Measurements from ENCODE around the gene IFI16. TPM values are rescaled to one million over a fixed set of nuclear protein-coding genes. Genes with fewer than 3 reads are reported as not detected.

Gene IFI16
- not detected in 2 replicates for total RNA-seq (2016; rRNA removed; fragmentation: Illumina TruSeq; extraction: Trizol)
- not detected in 2 replicates for total RNA-seq (2016; cell fraction: cytosol; rRNA removed; fragmentation: Illumina TruSeq; extraction: Trizol; ENCODE audit: low read depth)
- total RNA-seq (2016; cell fraction: insoluble cytoplasmic fraction; rRNA removed; fragmentation: Illumina TruSeq; extraction: Trizol), result not detected in 2 replicates
- not detected in 2 replicates for total RNA-seq (2016; cell fraction: membrane; rRNA removed; fragmentation: Illumina TruSeq; extraction: Trizol)
- not detected in 2 replicates for total RNA-seq (2016; cell fraction: nucleus; rRNA removed; fragmentation: Illumina TruSeq; extraction: Trizol)
- 0.04 TPM in 1 of 2 replicates, not detected in the other for polyA plus RNA-seq (2011; rRNA removed)
- polyA plus RNA-seq (2011; cell fraction: cytosol; rRNA removed), result 0.10 TPM in 1 of 2 replicates, not detected in the other
- 0.14 TPM in 1 of 2 replicates, not detected in the other for polyA plus RNA-seq (2011; cell fraction: nucleus; rRNA removed)
- not detected in 2 replicates for polyA plus RNA-seq (2012)
- not detected in 2 replicates for polyA plus RNA-seq (2016; cell fraction: cytosol; fragmentation: Illumina TruSeq; extraction: Trizol; ENCODE audit: low read depth)
- not detected in 2 replicates for polyA plus RNA-seq (2016; cell fraction: insoluble cytoplasmic fraction; fragmentation: Illumina TruSeq; extraction: Trizol; ENCODE audit: low read depth)
- not detected in 2 replicates for polyA plus RNA-seq (2016; cell fraction: membrane; fragmentation: Illumina TruSeq; extraction: Trizol; ENCODE audit: low read depth)
- not detected in 2 replicates for polyA plus RNA-seq (2016; cell fraction: nucleus; fragmentation: Illumina TruSeq; extraction: Trizol; ENCODE audit: insufficient read depth, low read depth)
- polyA minus RNA-seq (2011; rRNA and poly(A)+ RNA removed; ENCODE audit: low replicate concordance), result 0.06 and 21.0 TPM in 2 replicates
- 0.20 and 0.26 TPM in 2 replicates for polyA minus RNA-seq (2011; cell fraction: cytosol; rRNA and poly(A)+ RNA removed)
- polyA minus RNA-seq (2011; cell fraction: nucleus; rRNA and poly(A)+ RNA removed), result not detected in 2 replicates
- percentile 15 among the genes with signal in this experiment for Bru-seq, nascent RNA
- percentile 11 among the genes with signal in this experiment for BruChase-seq, experiment 1, labeled RNA remaining after a 6-hour chase
- BruChase-seq, experiment 2, labeled RNA remaining after a 2-hour chase, result percentile 12 among the genes with signal in this experiment
- long read RNA-seq, experiment 1, result 0 reads
- long read RNA-seq, experiment 2, result 0 reads

DNA sequence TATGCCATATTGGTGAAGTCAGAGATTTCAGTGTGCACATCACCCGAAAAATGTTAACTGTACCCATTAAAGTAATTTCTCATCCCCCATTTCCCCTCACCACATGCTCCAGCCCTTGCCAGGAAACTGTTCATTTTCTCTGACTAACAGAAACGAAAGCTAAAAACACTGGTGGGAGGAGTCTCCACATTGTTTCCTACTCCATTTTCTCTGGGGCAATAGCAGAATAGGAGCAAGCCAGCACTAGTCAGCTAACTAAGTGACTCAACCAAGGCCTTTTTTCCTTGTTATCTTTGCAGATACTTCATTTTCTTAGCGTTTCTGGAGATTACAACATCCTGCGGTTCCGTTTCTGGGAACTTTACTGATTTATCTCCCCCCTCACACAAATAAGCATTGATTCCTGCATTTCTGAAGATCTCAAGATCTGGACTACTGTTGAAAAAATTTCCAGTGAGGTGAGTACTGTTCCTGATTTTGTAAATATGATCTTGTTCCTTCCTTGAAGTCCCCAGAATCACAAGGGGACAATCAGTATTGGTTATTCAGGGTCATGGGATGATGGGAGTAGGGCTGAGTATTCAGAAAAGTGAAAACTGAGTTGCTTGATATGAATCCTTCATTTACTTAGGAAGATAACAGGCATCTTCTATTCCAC lies at the start of gene IFI16:
TSS of gene IFI16 (plus strand) at position 204 of the 658 bp plus-strand sequence. CDS start 4,774 bp downstream, outside the sequence.
- Histone ChIP-seq H3K9ac (ENCODE audit: insufficient read depth, low read depth, low read length) (no peak within 1 kb of the TSS), H3K4me3 (replicated peaks in 1 of 3; ENCODE audit: insufficient read depth in 1 of 3, low read depth in 2 of 3, low read length in 3 of 3) (no peak within 1 kb of the TSS), H3K27ac (ENCODE audit: extremely low read length, insufficient read depth, low read length) (no peak within 1 kb of the TSS), H2AFZ (ENCODE audit: low read length) (no peak within 1 kb of the TSS), H3K4me2 (ENCODE audit: low read depth, low read length) (no peak within 1 kb of the TSS), H3K9me3 (ENCODE audit: low read length) (no peaks in the 10 kb centered on the region), H3K27me3 (ENCODE audit: control insufficient read depth in 1 of 2, insufficient read depth in 2 of 2, low read length in 2 of 2) (peaks cover 0 to 2% of the 10 kb centered on the region in 2 experiments; a peak in 1 of 5 replicates), H4K20me1 (ENCODE audit: insufficient read depth, low read length) (no peaks in the 10 kb centered on the region), H3K4me1 (ENCODE audit: insufficient read depth, low read length) (no peaks in the 10 kb centered on the region), H3K79me2 (ENCODE audit: insufficient read depth, low read length) (no peaks in the 10 kb centered on the region), H3K36me3 (replicated peaks in 1 of 2; ENCODE audit: control insufficient read depth in 1 of 2, insufficient read depth in 2 of 2, low read length in 2 of 2) (no peaks in the 10 kb centered on the region)
- intact Hi-C loops (cut with micrococcal nuclease; ENCODE audit: unreplicated experiment), result no loop called here
- CTCF ChIA-PET (ENCODE audit: low intra/inter-chr PET ratio, low total read pairs), result no interaction called here
- TF ChIP-seq RBM39 (IDR thresholded peaks at IDR 0.05; ENCODE audit: low read depth, low read length, poor library complexity, severe bottlenecking) (no peak), GTF2F1 (IDR thresholded peaks at IDR 0.05; ENCODE audit: low read length) (no peak), ZNF225 (CRISPR knock-in tag; IDR thresholded peaks at IDR 0.05) (no peak), ZNF670 (CRISPR knock-in tag; IDR thresholded peaks at IDR 0.05; ENCODE audit: borderline replicate concordance) (no peak), PAX8 (CRISPR knock-in tag; IDR thresholded peaks at IDR 0.05; ENCODE audit: borderline replicate concordance) (no peak)
- no peak for FAIRE-seq
- POLR2A ChIA-PET, result no interaction called here
- 21% methylated on average over 5 of the region's 5 CpGs for WGBS (ENCODE audit: low lambda C conversion rate)
- no TSS peak for BruUV-seq (replicated peaks)
- ATAC-seq, result no peak
- in situ Hi-C loops (cut with HindIII; ENCODE audit: extremely low pct_ligation_motif_present, low pct_unique_long_range_greater_than_20kb), result loop anchor here (25.0 kb wide), 1 partner anchor 823 kb away; the partner anchor contains the start of gene CD1D
- no peak for DNase-seq (ENCODE audit: low spot score)

Measured in HepG2 (cell line).